Measurements from ENCODE around the gene DHCR7. TPM values are rescaled to one million over a fixed set of nuclear protein-coding genes. Genes with fewer than 3 reads are reported as not detected.

The DHCR7 gene
- 40.7 and 78.4 TPM in 2 replicates for total RNA-seq

GRCh38 chr11:71448257-71449171 is at the start of gene DHCR7:
Gene DHCR7, minus strand, starts transcription at chr11:71448393. Its CDS starts 3,441 bp downstream, at chr11:71444952.

DNA sequence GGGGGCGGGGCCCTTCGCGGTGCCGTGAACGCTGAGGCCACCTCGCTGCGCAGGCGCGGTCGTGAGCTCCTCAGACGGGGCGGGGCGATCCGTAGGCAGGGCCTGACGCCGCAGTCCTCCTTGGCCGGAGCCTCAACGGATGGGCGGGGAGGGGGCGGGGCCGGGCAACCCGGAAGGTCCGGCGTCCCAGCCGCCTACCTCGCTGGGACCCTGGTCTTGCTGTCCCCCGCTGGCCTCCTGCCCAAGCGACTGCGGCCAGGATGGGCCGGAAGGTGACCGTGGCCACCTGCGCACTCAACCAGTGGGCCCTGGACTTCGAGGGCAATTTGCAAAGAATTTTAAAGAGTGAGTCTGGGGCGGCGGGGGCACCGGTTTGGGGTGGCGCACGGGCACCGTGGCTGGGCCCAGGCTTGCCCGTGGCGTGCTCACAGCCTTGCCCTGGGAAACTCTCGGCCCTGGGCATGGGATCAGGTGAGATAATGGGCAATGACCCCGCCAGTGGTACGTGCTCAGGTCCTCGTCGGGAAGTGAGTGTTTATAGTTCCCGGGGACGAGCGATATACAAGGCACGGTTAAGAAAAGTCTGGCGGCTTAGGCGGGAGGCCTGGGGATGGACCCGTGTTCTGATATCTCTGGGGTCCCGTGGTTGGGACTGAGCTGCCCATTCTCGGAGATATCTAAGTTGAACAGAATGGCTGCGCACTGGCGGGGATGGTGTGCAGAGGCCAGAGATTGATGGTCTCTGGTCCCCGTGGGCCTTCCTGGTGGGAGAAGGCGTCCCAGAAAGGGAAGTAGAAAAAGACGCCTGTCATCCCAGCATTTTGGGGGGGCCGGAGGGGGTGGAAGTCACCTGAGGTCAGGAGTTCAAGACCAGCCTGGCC is 5.1 kb upstream of the DHCR7 start, which contains the start of gene NADSYN1:
Gene NADSYN1, plus strand, starts transcription at position 167 of the 881 bp plus-strand sequence. Its CDS starts 94 bp downstream, at position 261.

Other genes starting within 250 kb of the DHCR7 start
- 1.8 and 6.5 TPM in 2 replicates for gene SHANK2, start 195.8 kb downstream of the DHCR7 start, total RNA-seq
- gene NADSYN1, start 4.8 kb upstream of the DHCR7 start, total RNA-seq, result 70.9 and 118 TPM in 2 replicates
- not detected in 2 replicates for gene KRTAP5-7, start 78.9 kb upstream of the DHCR7 start, total RNA-seq
- gene KRTAP5-8, start 89.6 kb upstream of the DHCR7 start, total RNA-seq, result not detected in 2 replicates
- not detected in 2 replicates for gene KRTAP5-9, start 100.0 kb upstream of the DHCR7 start, total RNA-seq
- gene KRTAP5-10, start 117.2 kb upstream of the DHCR7 start, total RNA-seq, result not detected in 2 replicates
- gene KRTAP5-11, start 134.5 kb upstream of the DHCR7 start, total RNA-seq, result not detected in 2 replicates

Data from smooth muscle cell of the pulmonary artery (primary cell).